Ishikawa (cell line): ENCODE data around the gene ZC3H4.

Experiments used
- CEBPB ChIP-seq: IDR thresholded peaks from 2 replicates; pipeline ENCODE4 v1.6.1; 2012
- CREB1 ChIP-seq: IDR thresholded peaks from 2 replicates; pipeline ENCODE4 v1.6.1; 2012; ENCODE audit warnings: low read depth
- EGR1 ChIP-seq: IDR thresholded peaks from 2 replicates; pipeline ENCODE4 v1.6.1; 2012
- EP300 ChIP-seq: IDR thresholded peaks from 2 replicates; pipeline ENCODE4 v1.6.1; 2012; ENCODE audit warnings: borderline replicate concordance
- FOXM1 ChIP-seq: IDR thresholded peaks from 2 replicates; pipeline ENCODE4 v1.6.1; 2012; ENCODE audit warnings: low read depth, borderline replicate concordance
- MAX ChIP-seq: IDR thresholded peaks from 2 replicates; pipeline ENCODE4 v1.6.1; 2012
- NFIC ChIP-seq: IDR thresholded peaks from 2 replicates; pipeline ENCODE4 v1.6.1; 2012
- RAD21 ChIP-seq: IDR thresholded peaks from 2 replicates; pipeline ENCODE4 v1.6.1; 2012; ENCODE audit warnings: low read depth
- REST ChIP-seq: IDR thresholded peaks from 2 replicates; pipeline ENCODE4 v1.6.1; 2012; ENCODE audit warnings: low read depth, mild to moderate bottlenecking
- TAF1 ChIP-seq: IDR thresholded peaks from 2 replicates; pipeline ENCODE4 v1.6.1; 2012; ENCODE audit warnings: low read depth, mild to moderate bottlenecking
- TCF12 ChIP-seq: IDR thresholded peaks from 2 replicates; pipeline ENCODE4 v1.6.1; 2012; ENCODE audit warnings: low read depth
- TEAD4 ChIP-seq: IDR thresholded peaks from 2 replicates; pipeline ENCODE4 v1.6.1; 2012
- USF1 ChIP-seq: IDR thresholded peaks from 2 replicates; pipeline ENCODE4 v1.6.1; 2012
- YY1 ChIP-seq: IDR thresholded peaks from 2 replicates; pipeline ENCODE4 v1.6.1; 2012; ENCODE audit warnings: low read depth
- ZBTB7A ChIP-seq: IDR thresholded peaks from 2 replicates; pipeline ENCODE4 v1.6.1; 2012; ENCODE audit warnings: low read depth

The ZC3H4 gene

GRCh38 chr19:47069795-47070194 is 43.8 kb downstream of the ZC3H4 start:
- no peak for TF ChIP-seq EP300
- TF ChIP-seq ZBTB7A, result no peak
- TF ChIP-seq USF1, result no peak

GRCh38 chr19:47068876-47069406 is 44.6 kb downstream of the ZC3H4 start:
- TF ChIP-seq YY1 (no peak), EGR1 (no peak), REST (no peak), TAF1 (no peak), USF1 (no peak), NFIC (no peak), FOXM1 (no peak)

GRCh38 chr19:47068246-47068645 is 45.3 kb downstream of the ZC3H4 start:
- TF ChIP-seq NFIC, result no peak
- TF ChIP-seq REST, result no peak
- TF ChIP-seq YY1, result no peak

- TF ChIP-seq CEBPB (no peak), ZBTB7A (no peak), CREB1 (no peak), USF1 (no peak), TCF12 (no peak), TAF1 (no peak)
These were observed 46.2 kb downstream of the ZC3H4 start for GRCh38 chr19:47067215-47067847.

- TF ChIP-seq RAD21, result no peak
- no peak for TF ChIP-seq EGR1
- TF ChIP-seq CEBPB, result no peak
- TF ChIP-seq TEAD4, result no peak
- TF ChIP-seq NFIC, result no peak
- TF ChIP-seq CREB1, result no peak
- TF ChIP-seq MAX, result no peak
- no peak for TF ChIP-seq REST
- TF ChIP-seq TAF1, result no peak
- TF ChIP-seq USF1, result no peak
- TF ChIP-seq ZBTB7A, result no peak
- no peak for TF ChIP-seq TCF12
- TF ChIP-seq YY1, result no peak
- TF ChIP-seq FOXM1, result no peak
- no peak for TF ChIP-seq EP300
These were observed 47.0 kb downstream of the ZC3H4 start for GRCh38 chr19:47066376-47067214.
